ENCODE results near the gene C11orf71.

C11orf71 gene

DNA sequence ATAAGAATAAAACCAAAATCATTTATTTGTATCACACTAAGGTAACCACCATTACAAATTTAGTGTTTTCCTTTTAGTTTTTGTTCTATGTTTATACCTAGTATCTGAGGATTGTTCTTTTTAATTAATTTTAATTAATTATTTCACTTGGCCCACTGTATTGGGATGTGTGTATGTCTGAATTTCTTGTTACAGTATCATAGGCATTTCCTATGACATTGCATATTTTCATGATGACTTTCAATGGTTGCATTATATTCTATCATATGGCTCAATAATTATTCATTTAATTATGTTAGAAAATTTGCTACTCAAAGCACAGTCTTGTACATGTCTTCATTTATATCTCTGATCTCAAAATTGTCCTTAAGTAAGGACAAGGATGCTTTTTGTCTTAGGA is 41.0 kb downstream of the C11orf71 start:
- in situ Hi-C loops (cut with MboI; ENCODE audit: low sequenced_read_pairs), result no loop called here

DNA sequence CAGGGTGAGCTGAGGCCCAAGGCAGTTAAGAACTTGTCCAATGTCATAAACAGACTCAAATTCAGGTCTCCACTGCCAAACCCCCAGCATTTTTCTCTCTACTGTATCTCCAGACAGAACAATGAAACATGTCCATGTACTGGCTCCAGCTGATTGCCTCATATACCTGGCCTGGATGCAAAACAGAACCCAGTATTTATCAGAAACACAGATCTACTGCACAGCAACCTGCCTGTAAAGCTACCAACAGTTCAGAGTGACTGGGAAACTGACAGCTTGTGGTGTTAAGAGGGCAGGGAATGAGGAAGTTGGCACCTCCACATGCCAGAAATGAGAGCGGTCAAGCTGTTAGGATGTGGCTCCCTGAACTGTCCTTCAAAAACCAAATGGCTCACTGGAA is 41.6 kb downstream of the C11orf71 start:
- in situ Hi-C loops (cut with MboI; ENCODE audit: low sequenced_read_pairs), result no loop called here

DNA sequence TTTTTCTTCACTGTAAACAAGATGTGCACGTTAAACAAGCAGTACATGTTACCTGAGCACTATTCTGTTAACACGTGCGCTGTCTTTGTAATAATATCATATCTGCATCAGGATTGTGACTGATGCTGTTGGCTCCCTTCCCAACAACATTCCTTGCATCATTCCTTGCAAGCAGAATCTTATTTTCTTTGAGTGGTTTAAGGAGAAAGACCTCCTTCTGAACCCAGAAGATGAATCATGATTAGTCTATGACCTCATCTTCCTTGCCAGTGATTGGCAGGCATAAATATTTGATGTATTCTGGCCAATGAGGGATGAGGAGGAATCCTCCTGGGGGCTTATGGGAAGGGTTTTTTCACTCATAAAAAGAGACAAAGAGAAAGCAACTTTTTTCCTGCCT is 46.2 kb downstream of the C11orf71 start:
- in situ Hi-C loops (cut with MboI; ENCODE audit: low sequenced_read_pairs), result no loop called here

DNA sequence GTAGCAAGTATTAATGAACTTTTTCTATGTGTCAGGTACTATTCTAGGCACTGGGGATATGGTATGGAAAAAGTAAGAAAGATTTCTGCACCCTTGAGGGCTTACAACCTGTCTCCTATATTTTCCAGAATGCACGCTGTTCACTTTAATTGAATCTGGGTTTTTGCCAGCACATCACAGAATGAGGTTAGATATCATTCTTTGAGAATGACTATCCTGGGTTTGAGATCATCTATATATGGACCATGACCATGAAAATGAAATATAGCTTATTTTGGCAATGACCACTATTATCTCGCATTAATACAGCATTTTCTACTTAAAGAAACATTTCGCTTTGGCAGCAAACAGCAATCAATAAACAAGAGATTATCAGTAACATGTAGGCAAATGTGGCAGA is 46.9 kb downstream of the C11orf71 start:
- in situ Hi-C loops (cut with MboI; ENCODE audit: low sequenced_read_pairs), result no loop called here

DNA sequence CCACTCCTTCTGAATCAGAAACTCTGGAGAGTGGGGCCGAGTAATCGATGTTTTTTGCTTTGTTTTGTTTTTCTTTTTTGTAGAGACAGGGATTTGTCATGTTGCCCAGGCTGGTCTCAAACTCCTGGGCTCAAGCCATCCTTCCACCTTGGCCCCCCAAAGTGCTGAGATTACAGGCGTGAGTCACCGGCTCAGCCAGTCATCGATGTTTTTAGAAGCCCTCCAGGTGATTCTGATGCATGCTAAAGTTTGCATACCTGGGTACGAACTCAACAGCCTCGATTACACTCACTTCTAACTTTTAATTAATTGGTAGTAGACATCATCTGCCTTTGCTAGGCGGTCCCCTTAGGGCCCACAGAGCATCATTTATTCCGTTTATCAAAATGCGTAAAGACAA is 50.3 kb downstream of the C11orf71 start:
- in situ Hi-C loops (cut with MboI; ENCODE audit: low sequenced_read_pairs), result no loop called here
